HepG2 (cell line): ENCODE results near the gene LRATD1. TPM values are rescaled to one million over a fixed set of nuclear protein-coding genes. Genes with fewer than 3 reads are reported as not detected.
A peak's percentile ranks its signal among the peaks of the same experiment; 100 is the strongest.

Experiments
- ATAC-seq: fragments of 200-7000 bp; cut with Tn5 transposase; 3 replicates; pipeline ENCODE4 v1.9.1; 2020; ENCODE audit warnings: mild to moderate bottlenecking, moderate library complexity
- BruUV-seq: library from RNA; stranded (reverse); fragments of 400-500 nt; replicated peaks from 2 replicates; lab custom pipeline; 2021; lab: Mats Ljungman, UMichigan
- CTCF ChIA-PET: fragments of 300-600 bp; formaldehyde crosslinking; extraction: SDS; loops from one replicate; lab custom pipeline; 2021; ENCODE audit warnings: low total read pairs, inconsistent platforms, low intra/inter-chr PET ratio; lab: Yijun Ruan, JAX
- POLR2A ChIA-PET: fragments of 350-600 bp; sonication (Branson Sonifier 250); formaldehyde crosslinking; loops from one replicate; lab custom pipeline; 2020; ENCODE audit warnings: antibody characterized with exemption, inconsistent platforms; lab: Yijun Ruan, JAX
- DNase-seq: peaks from one replicate; pipeline ENCODE4 v3.0.0-alpha.2; 2015; ENCODE audit warnings: low spot score
- FAIRE-seq: peaks from 3 replicates; lab custom pipeline; 2011; peaks lifted over from hg19 to GRCh38; lab: Jason Lieb, UNC
- H2AFZ ChIP-seq: one replicate; pipeline ENCODE4 v1.6.1; 2011; ENCODE audit warnings: low read length, inconsistent platforms
- H3K27ac ChIP-seq: fragments of 300-600 bp; 3 replicates; pipeline ENCODE4 v1.8.0; 2011; ENCODE audit warnings: mixed run types, mild to moderate bottlenecking, mixed read lengths, low read length, inconsistent platforms; ENCODE audit not compliant: insufficient read depth; ENCODE audit errors: extremely low read length
- H3K27me3 ChIP-seq, 2 experiments: fragments of 200-600 bp in 1 of 2; 2 replicates in 1 of 2; 3 replicates in 1 of 2; pipeline versions ENCODE4 v1.6.0 to v1.8.0; 2011; ENCODE audit warnings: low read length in 2 of 2, mild to moderate bottlenecking in 2 of 2, moderate library complexity in 2 of 2, inconsistent platforms in 1 of 2; ENCODE audit not compliant: insufficient read depth in 2 of 2, control insufficient read depth in 1 of 2
- H3K36me3 ChIP-seq, 2 experiments: fragments of 200-600 bp in 1 of 2; replicated peaks in 1 of 2; 2 replicates in 1 of 2; 3 replicates in 1 of 2; pipeline versions ENCODE4 v1.5.1 to v1.8.0; 2011; ENCODE audit warnings: low read length in 2 of 2, inconsistent platforms in 1 of 2; ENCODE audit not compliant: insufficient read depth in 2 of 2, control insufficient read depth in 1 of 2
- H3K4me1 ChIP-seq: 2 replicates; pipeline ENCODE4 v1.5.1; 2012; ENCODE audit warnings: low read length, inconsistent platforms; ENCODE audit not compliant: insufficient read depth
- H3K4me2 ChIP-seq: 2 replicates; pipeline ENCODE4 v1.6.0; 2011; ENCODE audit warnings: low read depth, low read length, inconsistent platforms
- H3K4me3 ChIP-seq, 3 experiments: fragments of 200-600 bp in 1 of 3; sonication (generic), shearing (Covaris generic) in 1 of 3; replicated peaks in 1 of 3; 2 replicates each; pipeline ENCODE4 v1.5.1; 2011 to 2016; ENCODE audit warnings: low read length in 3 of 3, inconsistent platforms in 2 of 3, low read depth in 2 of 3, mild to moderate bottlenecking in 2 of 3, control low read depth in 1 of 3, mixed read lengths in 1 of 3; ENCODE audit not compliant: insufficient read depth in 1 of 3
- H3K79me2 ChIP-seq: one replicate; pipeline ENCODE4 v1.6.1; 2011; ENCODE audit warnings: low read length, inconsistent platforms; ENCODE audit not compliant: insufficient read depth
- H3K9ac ChIP-seq: 2 replicates; pipeline ENCODE4 v1.6.0; 2011; ENCODE audit warnings: mild to moderate bottlenecking, low read depth, low read length, inconsistent platforms; ENCODE audit not compliant: insufficient read depth
- H3K9me3 ChIP-seq: 2 replicates; pipeline ENCODE4 v1.5.1; 2012; ENCODE audit warnings: mild to moderate bottlenecking, low read length
- H4K20me1 ChIP-seq: 2 replicates; pipeline ENCODE4 v1.6.0; 2011; ENCODE audit warnings: inconsistent platforms, mild to moderate bottlenecking, low read length, moderate library complexity; ENCODE audit not compliant: insufficient read depth
- AHR ChIP-seq: IDR thresholded peaks from 2 replicates; pipeline ENCODE4 v1.6.1; 2018; ENCODE audit warnings: missing genetic modification reagents, missing compliant biosample characterization
- ATF7 ChIP-seq, 2 experiments: fragments of 450-650 bp in 1 of 2; sonication (generic) in 1 of 2; formaldehyde crosslinking in 1 of 2; IDR thresholded peaks; 2 replicates each; pipeline versions ENCODE4 v1.4.0 to v1.6.1; 2016 to 2020; ENCODE audit warnings: antibody characterized with exemption in 1 of 2, mild to moderate bottlenecking in 1 of 2, missing genetic modification reagents in 1 of 2
- GMEB1 ChIP-seq: sonication (generic); formaldehyde crosslinking; IDR thresholded peaks from 2 replicates; pipeline ENCODE4 v1.5.1; 2020; ENCODE audit warnings: missing genetic modification reagents, mild to moderate bottlenecking, borderline replicate concordance
- HNRNPH1 ChIP-seq: fragments of 200-400 bp; formaldehyde crosslinking; optimal IDR thresholded peaks from 2 replicates; pipeline ENCODE3; 2017; ENCODE audit warnings: mild to moderate bottlenecking, low read depth, low read length
- RBFOX2 ChIP-seq: fragments of 200-400 bp; formaldehyde crosslinking; IDR thresholded peaks from 2 replicates; pipeline ENCODE4 v1.6.1; 2017; ENCODE audit warnings: low read depth, mild to moderate bottlenecking, low read length
- SP4 ChIP-seq: sonication (generic); formaldehyde crosslinking; IDR thresholded peaks from 2 replicates; pipeline ENCODE4 v1.8.1; 2023; ENCODE audit warnings: mild to moderate bottlenecking, missing genetic modification reagents
- ZHX2 ChIP-seq, 2 experiments: sonication (generic) in 1 of 2; formaldehyde crosslinking in 1 of 2; IDR thresholded peaks; 2 replicates each; pipeline versions ENCODE4 v1.6.1 to v1.9.0; 2014 to 2022; ENCODE audit warnings: antibody characterized with exemption in 1 of 2, borderline replicate concordance in 1 of 2, inconsistent platforms in 1 of 2, low read depth in 1 of 2, missing genetic modification reagents in 1 of 2
- ZNF17 ChIP-seq: sonication (generic); formaldehyde crosslinking; IDR thresholded peaks from 2 replicates; pipeline ENCODE4 v1.5.0; 2020; ENCODE audit warnings: mild to moderate bottlenecking, missing genetic modification reagents
- ZNF543 ChIP-seq: sonication (generic); formaldehyde crosslinking; IDR thresholded peaks from 2 replicates; pipeline ENCODE4 v1.4.0; 2020; ENCODE audit warnings: mild to moderate bottlenecking, missing genetic modification reagents
- WGBS: methylation state at CpG from one replicate; pipeline ENCODE4 v1.1.6; 2017; ENCODE audit warnings: low lambda C conversion rate; 5-methylcytosine and 5-hydroxymethylcytosine counted together
- in situ Hi-C: cut with HindIII; loops from 2 replicates; pipeline ENCODE4 v1.10.0; 2017; ENCODE audit warnings: low pct_unique_long_range_greater_than_20kb; ENCODE audit not compliant: extremely low pct_ligation_motif_present
- intact Hi-C: fragments of 100-400 bp; cut with micrococcal nuclease; formaldehyde crosslinking; loops from one replicate; pipeline ENCODE4 v1.10.0; 2022; ENCODE audit not compliant: unreplicated experiment
- polyA plus RNA-seq, 8 experiments: library from polyadenylated mRNA; depleted of rRNA in 3 of 8; stranded (reverse) in 7 of 8; unstranded in 1 of 8; fragments of >200 nt; fragmentation: Illumina TruSeq in 4 of 8; extraction: Trizol in 4 of 8; gene quantifications; 2 replicates each; pipeline versions ENCODE4 v1.2.1 to v1.2.3, GENCODE V29; 2011 to 2016; ENCODE audit warnings: low read depth in 4 of 8, missing spikeins in 1 of 8, mixed read lengths in 1 of 8; ENCODE audit not compliant: insufficient read depth in 1 of 8
- total RNA-seq, 5 experiments: library from RNA; depleted of rRNA; stranded (reverse); fragments of >200 nt; fragmentation: Illumina TruSeq; extraction: Trizol; gene quantifications; 2 replicates each; pipeline ENCODE4 v1.2.3, GENCODE V29; 2016; ENCODE audit warnings: low read depth in 1 of 5
- TF ChIP-seq, protein P1 (sequence below): sonication (generic); formaldehyde crosslinking; conservative IDR thresholded peaks from 2 replicates; pipeline ENCODE4 v1.4.0; 2020; ENCODE audit warnings: missing genetic modification reagents

The LRATD1 gene
- total and polyA plus RNA-seq, 2 of the 13 experiments (the other 11 are each of a cell fraction or from before 2014, with no cell fraction given) = 0.07 TPM; not detected in 1

DNA sequence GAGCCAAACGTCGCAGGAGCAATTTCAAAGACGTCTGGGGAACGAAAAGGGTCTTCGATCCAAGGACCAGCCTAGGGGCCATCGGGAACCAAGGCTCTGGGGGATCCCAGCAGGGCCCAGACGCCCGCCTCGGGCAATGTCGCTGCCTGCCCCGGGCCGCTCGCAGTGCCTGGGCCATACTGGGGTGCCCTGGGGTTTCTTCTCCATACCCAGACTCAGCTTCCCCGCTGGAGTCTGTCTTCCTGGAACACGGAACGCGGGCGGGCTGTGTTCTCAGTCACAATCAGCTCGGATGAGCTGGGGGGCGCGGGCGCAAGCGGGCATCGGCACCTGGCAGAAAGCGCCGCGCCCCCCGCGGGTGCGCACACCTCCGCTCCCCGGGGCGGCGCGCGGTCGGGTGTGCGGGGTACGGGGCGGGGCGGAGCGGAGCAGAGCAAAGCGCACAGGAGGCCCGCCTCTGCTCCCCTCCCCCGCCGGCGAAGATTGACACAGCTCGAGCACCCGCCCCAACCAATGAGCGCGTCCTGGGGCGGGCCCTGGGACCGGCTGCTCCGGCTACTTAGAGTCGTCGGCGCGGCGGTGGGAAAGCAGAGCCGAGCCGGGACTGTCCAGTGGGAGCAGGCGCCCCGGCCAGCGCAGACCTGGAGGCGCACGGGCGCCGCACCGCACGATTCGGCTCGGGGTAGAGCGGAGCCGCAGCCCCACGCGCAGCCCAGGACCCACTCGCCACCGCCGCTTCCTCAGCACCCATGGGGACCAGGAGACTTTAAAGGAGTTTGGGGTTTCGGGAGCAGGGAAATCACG is at the start of gene LRATD1 (continued):
- TF ChIP-seq, protein P1, sequence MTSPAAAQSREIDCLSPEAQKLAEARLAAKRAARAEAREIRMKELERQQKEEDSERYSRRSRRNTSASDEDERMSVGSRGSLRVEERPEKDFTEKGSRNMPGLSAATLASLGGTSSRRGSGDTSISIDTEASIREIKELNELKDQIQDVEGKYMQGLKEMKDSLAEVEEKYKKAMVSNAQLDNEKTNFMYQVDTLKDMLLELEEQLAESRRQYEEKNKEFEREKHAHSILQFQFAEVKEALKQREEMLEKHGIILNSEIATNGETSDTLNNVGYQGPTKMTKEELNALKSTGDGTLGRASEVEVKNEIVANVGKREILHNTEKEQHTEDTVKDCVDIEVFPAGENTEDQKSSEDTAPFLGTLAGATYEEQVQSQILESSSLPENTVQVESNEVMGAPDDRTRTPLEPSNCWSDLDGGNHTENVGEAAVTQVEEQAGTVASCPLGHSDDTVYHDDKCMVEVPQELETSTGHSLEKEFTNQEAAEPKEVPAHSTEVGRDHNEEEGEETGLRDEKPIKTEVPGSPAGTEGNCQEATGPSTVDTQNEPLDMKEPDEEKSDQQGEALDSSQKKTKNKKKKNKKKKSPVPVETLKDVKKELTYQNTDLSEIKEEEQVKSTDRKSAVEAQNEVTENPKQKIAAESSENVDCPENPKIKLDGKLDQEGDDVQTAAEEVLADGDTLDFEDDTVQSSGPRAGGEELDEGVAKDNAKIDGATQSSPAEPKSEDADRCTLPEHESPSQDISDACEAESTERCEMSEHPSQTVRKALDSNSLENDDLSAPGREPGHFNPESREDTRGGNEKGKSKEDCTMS (CRISPR knock-in tag) = no peak
- no peak for TF ChIP-seq HNRNPH1
- TF ChIP-seq SP4 (CRISPR knock-in tag) = 0 out of 2 replicates have a peak, but pooled peaks have one; percentile 46
- no peak for TF ChIP-seq GMEB1 (CRISPR knock-in tag)

GRCh38 chr2:14583059-14583458 is 49.5 kb upstream of the LRATD1 start:
- BruUV-seq = no TSS peak
- Histone ChIP-seq H3K79me2 (no peaks in the 10 kb centered on the region), H3K4me2 (no peak overlapping the region), H4K20me1 (no peaks in the 10 kb centered on the region), H3K4me1 (no peaks in the 10 kb centered on the region), H3K27me3 (no peaks in the 10 kb centered on the region), H3K9ac (no peak overlapping the region), H3K36me3 (no peaks in the 10 kb centered on the region), H3K9me3 (no peaks in the 10 kb centered on the region), H2AFZ (no peak overlapping the region), H3K4me3 (no peak overlapping the region), H3K27ac (no peak overlapping the region)
- intact Hi-C loops = no loop called here
- ChIA-PET CTCF (no interaction called here), POLR2A (no interaction called here)
- in situ Hi-C loops = no loop called here
- 48% methylated on average over 2 of the region's 2 CpGs for WGBS
- no peak for DNase-seq
- no peak for FAIRE-seq
- ATAC-seq = no peak
- no peak for TF ChIP-seq RBFOX2
- TF ChIP-seq ZNF543 (CRISPR knock-in tag) = no peak
- no peak for TF ChIP-seq ZNF17 (CRISPR knock-in tag)
- TF ChIP-seq ZHX2 (IDR thresholded peaks at IDR 0.05; ENCODE audit: low read depth) = no peak
- TF ChIP-seq ZHX2 (CRISPR knock-in tag; IDR thresholded peaks at IDR 0.05; ENCODE audit: borderline replicate concordance) = no peak
- no peak for TF ChIP-seq ATF7 (IDR thresholded peaks at IDR 0.05)
- TF ChIP-seq ATF7 (CRISPR knock-in tag; IDR thresholded peaks at IDR 0.05) = no peak
- no peak for TF ChIP-seq AHR (CRISPR knock-in tag)
